Uterus (tissue), 4 donors: ENCODE measurements around the gene AKAP12. TPM values are rescaled to one million over a fixed set of nuclear protein-coding genes. Genes with fewer than 3 reads are reported as not detected.

Experiments used
- DNase-seq, 2 donors: peaks; one replicate each; pipeline ENCODE4 v3.0.0-alpha.2; 2019 to 2020
- H3K27ac ChIP-seq, 2 donors: fragments of 200-600 bp; sonication (generic); 1 replicate in 1 of 2; 2 replicates in 1 of 2; pipeline ENCODE4 v1.5.1; 2016 to 2018
- H3K27me3 ChIP-seq, 2 donors: fragments of 200-600 bp; sonication (generic); one replicate each; pipeline ENCODE4 v1.5.1; 2018 to 2019; ENCODE audit warnings: control low read depth in 1 of 2
- H3K36me3 ChIP-seq, 2 donors: fragments of 200-600 bp; sonication (generic); one replicate each; pipeline ENCODE4 v1.5.1; 2019; ENCODE audit warnings: control low read depth in 1 of 2
- H3K4me1 ChIP-seq, 2 donors: fragments of 200-600 bp; sonication (generic); one replicate each; pipeline ENCODE4 v1.5.1; 2018 to 2019; ENCODE audit warnings: control low read depth in 1 of 2
- H3K4me3 ChIP-seq, 2 donors: fragments of 200-600 bp; sonication (generic); 1 replicate in 1 of 2; 2 replicates in 1 of 2; pipeline ENCODE4 v1.5.1; 2018 to 2019; ENCODE audit warnings: mild to moderate bottlenecking in 1 of 2
- H3K9me3 ChIP-seq, 2 donors: fragments of 200-600 bp; sonication (generic); one replicate each; pipeline ENCODE4 v1.5.1; 2019; ENCODE audit warnings: control low read depth in 1 of 2
- CTCF ChIP-seq, 4 experiments: fragments of 200-600 bp in 2 of 4; fragments of 450-650 bp in 2 of 4; sonication (generic) in 2 of 4; IDR thresholded peaks; one replicate each; pipeline ENCODE4 v1.5.1; 2016 to 2019; ENCODE audit warnings: antibody characterized with exemption in 4 of 4, mild to moderate bottlenecking in 2 of 4, moderate library complexity in 1 of 4
- POLR2A ChIP-seq, 2 donors: fragments of 450-650 bp; IDR thresholded peaks; one replicate each; pipeline ENCODE4 v1.6.1; 2016; ENCODE audit warnings: antibody characterized with exemption in 2 of 2, mild to moderate bottlenecking in 1 of 2, moderate library complexity in 1 of 2
- intact Hi-C: fragments of 100-400 bp; cut with DNase I; formaldehyde crosslinking; loops from one replicate; pipeline ENCODE4 v1.15.1; 2023; ENCODE audit warnings: low total_unique reads
- total RNA-seq, 4 donors: library from RNA; depleted of rRNA in 3 of 4; stranded (reverse); fragments of >200 nt in 3 of 4; gene quantifications; one replicate each; pipeline versions ENCODE4 v1.1.0 to v1.2.4, GENCODE V29; 2014 to 2023
- donor health status: DM: yes; HTN: yes; CAD: no.

The AKAP12 gene
- total RNA-seq, 4 donors from 2014 or later = 47.6 to 218 (median 70.2) TPM

DNA sequence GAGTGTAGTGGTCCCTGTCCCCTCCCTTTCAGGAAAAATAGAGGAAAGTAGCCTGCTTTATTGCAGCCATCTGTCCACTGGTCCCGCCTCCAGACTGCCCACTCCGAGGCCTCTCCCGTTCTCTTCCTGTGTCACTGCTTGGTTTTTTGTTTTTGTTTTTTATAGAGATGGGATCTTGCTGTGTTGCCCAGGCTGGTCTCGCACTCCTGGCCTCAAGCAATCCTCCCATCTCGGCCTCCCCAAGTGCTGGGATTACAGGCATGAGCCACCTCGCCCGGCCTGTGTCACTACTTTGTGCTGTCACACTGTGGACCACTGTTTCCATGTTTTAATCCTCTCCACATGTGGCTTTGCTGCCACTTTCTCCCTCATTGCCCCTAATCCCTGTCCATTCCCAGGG, 80.4 kb downstream of the AKAP12 start:
- Histone ChIP-seq H3K27me3 (no peaks in the 10 kb centered on the region), H3K9me3 (no peaks in the 10 kb centered on the region), H3K36me3 (no peaks in the 10 kb centered on the region), H3K4me1 (no peaks in the 10 kb centered on the region), H3K4me3 (no peak overlapping the region), H3K27ac (no peak overlapping the region)
- TF ChIP-seq POLR2A (IDR thresholded peaks at IDR 0.05) (no peak), CTCF (IDR thresholded peaks at IDR 0.05) (no peak)
- intact Hi-C loops = loop anchor here (5.0 to 10.0 kb wide), 2 partner anchors 75 to 308 kb away; no protein-coding TSS in a partner anchor
- DNase-seq = no peak

- Histone ChIP-seq H3K36me3 (no peaks in the 10 kb centered on the region), H3K4me3 (no peak overlapping the region), H3K27ac (no peak overlapping the region), H3K27me3 (no peaks in the 10 kb centered on the region), H3K4me1 (no peaks in the 10 kb centered on the region), H3K9me3 (no peaks in the 10 kb centered on the region)
- no peak for DNase-seq
- TF ChIP-seq POLR2A (IDR thresholded peaks at IDR 0.05) = no peak
- TF ChIP-seq CTCF (IDR thresholded peaks at IDR 0.05) = no peak
- intact Hi-C loops = loop anchor here (5.0 to 10.0 kb wide), 2 partner anchors 77 to 309 kb away; no protein-coding TSS in a partner anchor
These were observed 81.7 kb downstream of the AKAP12 start for GRCh38 chr6:151321438-151321837.

- no peaks in the 10 kb centered on the region for H3K27me3 ChIP-seq
- H3K9me3 ChIP-seq = no peaks in the 10 kb centered on the region
- no peak overlapping the region for H3K27ac ChIP-seq
- intact Hi-C loops = loop anchor here (5.0 to 10.0 kb wide), 2 partner anchors 78 to 310 kb away; no protein-coding TSS in a partner anchor
- no peaks in the 10 kb centered on the region for H3K4me1 ChIP-seq
- no peak for DNase-seq
- TF ChIP-seq CTCF (IDR thresholded peaks at IDR 0.05) = no peak
- no peak for TF ChIP-seq POLR2A (IDR thresholded peaks at IDR 0.05)
- no peaks in the 10 kb centered on the region for H3K36me3 ChIP-seq
- H3K4me3 ChIP-seq = no peak overlapping the region
These were observed 82.8 kb downstream of the AKAP12 start for GRCh38 chr6:151322570-151322969.

DNA sequence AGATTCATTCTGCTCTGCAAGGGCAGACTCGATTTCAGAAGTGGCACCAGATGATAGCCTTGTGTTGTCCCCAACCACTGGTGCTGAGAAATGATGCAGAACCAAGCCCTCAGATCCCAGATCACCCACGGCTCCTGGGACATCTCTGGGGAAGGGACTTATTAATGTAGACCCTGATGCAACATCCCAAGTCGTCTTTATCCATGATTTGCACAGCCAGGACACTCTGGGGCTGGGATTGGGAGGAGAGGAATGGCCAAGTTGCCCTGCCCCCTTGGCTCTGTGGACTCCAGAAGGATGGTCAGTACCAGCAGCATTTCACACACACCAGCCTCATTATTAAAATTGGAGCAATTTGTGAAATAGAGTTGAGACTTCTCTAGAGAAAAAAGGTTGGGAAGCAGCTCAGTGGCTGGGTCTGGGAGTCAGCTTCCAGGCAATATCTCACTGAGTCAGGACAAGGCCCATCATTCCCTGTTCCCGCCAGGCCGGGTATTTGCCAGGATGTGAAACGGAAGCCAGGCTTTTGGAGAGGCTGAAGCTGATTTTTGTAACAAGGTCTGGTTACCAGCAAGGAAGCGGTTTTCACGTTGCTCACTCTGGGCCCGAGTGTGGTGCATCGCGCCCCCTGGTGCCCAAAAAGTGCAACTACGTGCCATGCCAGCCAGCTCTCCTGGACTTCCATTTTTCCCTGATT, 84.2 kb downstream of the AKAP12 start:
- peak; percentile 93 for DNase-seq
- TF ChIP-seq CTCF (IDR thresholded peaks at IDR 0.05) (peak; percentile 94 to 99 (median 98)), POLR2A (IDR thresholded peaks at IDR 0.05) (no peak)
- Histone ChIP-seq H3K9me3 (no peaks in the 10 kb centered on the region), H3K4me1 (no peaks in the 10 kb centered on the region), H3K4me3 (no peak overlapping the region), H3K27me3 (no peaks in the 10 kb centered on the region), H3K36me3 (no peaks in the 10 kb centered on the region), H3K27ac (peak overlapping the region; percentile 70 to 80)
- intact Hi-C loops = loop anchor here (5.0 to 10.0 kb wide), 2 partner anchors 79 to 312 kb away; no protein-coding TSS in a partner anchor

DNA sequence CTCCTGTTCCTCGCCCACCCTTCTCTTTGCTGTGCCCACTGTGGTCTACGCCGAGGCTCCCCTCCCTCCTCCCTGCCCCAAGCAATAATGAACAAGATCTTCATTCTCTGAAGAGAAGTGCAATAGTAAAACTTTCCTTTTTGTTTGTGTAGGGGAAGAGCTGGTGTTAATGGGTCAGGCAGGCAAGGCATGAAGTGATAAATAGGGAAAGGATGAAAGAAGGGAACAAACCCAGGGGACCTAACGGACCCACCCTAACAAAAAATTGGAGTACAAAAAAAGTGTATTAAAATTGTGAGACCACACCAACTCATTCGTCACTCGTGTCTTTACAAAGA, 84.7 kb downstream of the AKAP12 start:
- DNase-seq = no peak
- no peaks in the 10 kb centered on the region for H3K9me3 ChIP-seq
- TF ChIP-seq POLR2A (IDR thresholded peaks at IDR 0.05) = no peak
- no peak for TF ChIP-seq CTCF (IDR thresholded peaks at IDR 0.05)
- no peak overlapping the region for H3K4me3 ChIP-seq
- no peaks in the 10 kb centered on the region for H3K4me1 ChIP-seq
- H3K27me3 ChIP-seq = no peaks in the 10 kb centered on the region
- intact Hi-C loops = loop anchor here (5.0 to 10.0 kb wide), 2 partner anchors 80 to 312 kb away; no protein-coding TSS in a partner anchor
- no peaks in the 10 kb centered on the region for H3K36me3 ChIP-seq
- H3K27ac ChIP-seq = peak overlapping the region; percentile 70 to 80
